ENCODE results near the gene UBAP1L. TPM values are rescaled to one million over a fixed set of nuclear protein-coding genes. Genes with fewer than 3 reads are reported as not detected.

The UBAP1L gene
- total RNA-seq, 1 donor from 2014 or later, result 1.8 TPM

DNA sequence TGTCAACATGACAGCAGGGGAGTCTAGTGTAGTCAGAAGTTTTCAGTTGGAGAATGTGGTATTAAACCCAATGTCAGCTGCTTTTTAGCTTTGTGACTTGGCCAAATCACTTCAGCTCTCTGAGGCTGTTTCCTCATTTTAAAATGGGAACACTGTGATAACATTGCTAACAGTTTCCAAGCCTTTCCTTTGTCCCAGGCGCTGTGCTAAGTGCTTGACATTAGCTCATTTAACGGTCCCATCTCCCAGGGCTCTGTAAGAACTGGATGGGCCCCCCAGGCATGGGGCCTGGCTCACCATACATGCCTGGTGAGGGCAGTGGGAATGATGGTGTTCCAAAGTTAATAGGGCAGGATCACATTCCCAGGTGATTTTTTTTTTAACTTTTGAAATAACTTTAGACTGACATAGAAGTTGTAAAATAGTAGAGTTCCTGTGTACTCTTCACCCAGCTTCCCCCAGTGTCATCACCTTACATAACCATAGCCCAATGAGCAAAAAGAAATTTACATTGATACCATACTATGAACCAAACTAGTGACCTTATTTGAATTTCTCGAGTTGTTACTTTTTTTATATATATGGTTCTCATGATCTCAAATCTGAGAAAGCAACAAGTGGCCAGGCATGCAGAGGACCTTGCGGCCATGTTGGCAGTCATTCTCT is 54.9 kb downstream of the UBAP1L start:
- Histone ChIP-seq H3K27me3 (ENCODE audit: insufficient read depth, low read length) (peaks cover 47% of the 10 kb centered on the region), H4K20me1 (ENCODE audit: insufficient read depth, low read length) (no peaks in the 10 kb centered on the region), H3K9me3 (ENCODE audit: insufficient read depth, low read depth, low read length) (peaks cover 2% of the 10 kb centered on the region), H3K4me3 (ENCODE audit: insufficient read depth, low read depth, low read length) (no peak overlapping the region), H3K4me2 (ENCODE audit: low read length) (no peak overlapping the region), H3K4me1 (ENCODE audit: insufficient read depth, low read length) (peaks cover 14% of the 10 kb centered on the region), H3K27ac (ENCODE audit: low read depth, low read length) (no peak overlapping the region), H3K36me3 (ENCODE audit: insufficient read depth, low read length) (no peaks in the 10 kb centered on the region), H2AFZ (ENCODE audit: low read depth, low read length) (no peak overlapping the region), H3K79me2 (ENCODE audit: insufficient read depth, low read length) (no peaks in the 10 kb centered on the region), H3K9ac (ENCODE audit: low read length) (no peak overlapping the region)
- Mint-ChIP-seq H3K9me3 (ENCODE audit: unreplicated experiment) (peaks cover 5% of the 10 kb centered on the region), H3K4me1 (ENCODE audit: low read depth, unreplicated experiment) (peaks cover 33% of the 10 kb centered on the region), H3K4me3 (ENCODE audit: unreplicated experiment) (no peak overlapping the region), H3K27ac (ENCODE audit: unreplicated experiment) (no peak overlapping the region), H3K27me3 (ENCODE audit: low read depth, unreplicated experiment) (peaks cover 22% of the 10 kb centered on the region), H3K36me3 (ENCODE audit: low read depth, unreplicated experiment) (peaks cover 2% of the 10 kb centered on the region)
- no peak for TF ChIP-seq EZH2 (IDR thresholded peaks at IDR 0.05; ENCODE audit: insufficient read depth, low read length)
- TF ChIP-seq, protein P1, sequence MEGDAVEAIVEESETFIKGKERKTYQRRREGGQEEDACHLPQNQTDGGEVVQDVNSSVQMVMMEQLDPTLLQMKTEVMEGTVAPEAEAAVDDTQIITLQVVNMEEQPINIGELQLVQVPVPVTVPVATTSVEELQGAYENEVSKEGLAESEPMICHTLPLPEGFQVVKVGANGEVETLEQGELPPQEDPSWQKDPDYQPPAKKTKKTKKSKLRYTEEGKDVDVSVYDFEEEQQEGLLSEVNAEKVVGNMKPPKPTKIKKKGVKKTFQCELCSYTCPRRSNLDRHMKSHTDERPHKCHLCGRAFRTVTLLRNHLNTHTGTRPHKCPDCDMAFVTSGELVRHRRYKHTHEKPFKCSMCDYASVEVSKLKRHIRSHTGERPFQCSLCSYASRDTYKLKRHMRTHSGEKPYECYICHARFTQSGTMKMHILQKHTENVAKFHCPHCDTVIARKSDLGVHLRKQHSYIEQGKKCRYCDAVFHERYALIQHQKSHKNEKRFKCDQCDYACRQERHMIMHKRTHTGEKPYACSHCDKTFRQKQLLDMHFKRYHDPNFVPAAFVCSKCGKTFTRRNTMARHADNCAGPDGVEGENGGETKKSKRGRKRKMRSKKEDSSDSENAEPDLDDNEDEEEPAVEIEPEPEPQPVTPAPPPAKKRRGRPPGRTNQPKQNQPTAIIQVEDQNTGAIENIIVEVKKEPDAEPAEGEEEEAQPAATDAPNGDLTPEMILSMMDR (IDR thresholded peaks at IDR 0.05; ENCODE audit: insufficient read depth, low read depth, low read length), result no peak
- no peak for FAIRE-seq
- no peak for DNase-seq (ENCODE audit: low read depth)

GRCh38 chr15:65059369-65059750 is 55.6 kb downstream of the UBAP1L start:
- H3K4me3 Mint-ChIP-seq (ENCODE audit: unreplicated experiment), result no peak overlapping the region

More at GRCh38 chr15:65059369-65059750, 55.6 kb downstream of the UBAP1L start:
- no peak overlapping the region for H2AFZ ChIP-seq (ENCODE audit: low read depth, low read length)
- H3K79me2 ChIP-seq (ENCODE audit: insufficient read depth, low read length), result no peaks in the 10 kb centered on the region
- H3K4me3 ChIP-seq (ENCODE audit: insufficient read depth, low read depth, low read length), result no peak overlapping the region
- H3K36me3 ChIP-seq (ENCODE audit: insufficient read depth, low read length), result no peaks in the 10 kb centered on the region
- H3K9me3 Mint-ChIP-seq (ENCODE audit: unreplicated experiment), result peaks cover 5% of the 10 kb centered on the region
- DNase-seq (ENCODE audit: low read depth) (no peak), FAIRE-seq (no peak)
- peaks cover 22% of the 10 kb centered on the region for H3K27me3 Mint-ChIP-seq (ENCODE audit: low read depth, unreplicated experiment)
- H3K9me3 ChIP-seq (ENCODE audit: insufficient read depth, low read depth, low read length), result peaks cover 2% of the 10 kb centered on the region
- TF ChIP-seq, protein P1 (IDR thresholded peaks at IDR 0.05; ENCODE audit: insufficient read depth, low read depth, low read length), result no peak
- TF ChIP-seq EZH2 (IDR thresholded peaks at IDR 0.05; ENCODE audit: insufficient read depth, low read length), result no peak
- H3K27ac Mint-ChIP-seq (ENCODE audit: unreplicated experiment), result no peak overlapping the region
- peaks cover 34% of the 10 kb centered on the region for H3K4me1 Mint-ChIP-seq (ENCODE audit: low read depth, unreplicated experiment)
- no peak overlapping the region for H3K4me2 ChIP-seq (ENCODE audit: low read length)
- H4K20me1 ChIP-seq (ENCODE audit: insufficient read depth, low read length), result no peaks in the 10 kb centered on the region
- H3K27me3 ChIP-seq (ENCODE audit: insufficient read depth, low read length), result peaks cover 43% of the 10 kb centered on the region
- peaks cover 14% of the 10 kb centered on the region for H3K4me1 ChIP-seq (ENCODE audit: insufficient read depth, low read length)
- H3K36me3 Mint-ChIP-seq (ENCODE audit: low read depth, unreplicated experiment), result peaks cover 2% of the 10 kb centered on the region
- no peak overlapping the region for H3K27ac ChIP-seq (ENCODE audit: low read depth, low read length)
- no peak overlapping the region for H3K9ac ChIP-seq (ENCODE audit: low read length)

All from astrocyte (in vitro differentiated cells and primary cell).